ENCODE data around the gene TIGD3.

GRCh38 chr11:65330544-65330943, 24.0 kb upstream of the TIGD3 start:
- no peak for TF ChIP-seq POLR2A (IDR thresholded peaks at IDR 0.05; ENCODE audit: extremely low read depth, insufficient read length)
- TF ChIP-seq, protein P1, sequence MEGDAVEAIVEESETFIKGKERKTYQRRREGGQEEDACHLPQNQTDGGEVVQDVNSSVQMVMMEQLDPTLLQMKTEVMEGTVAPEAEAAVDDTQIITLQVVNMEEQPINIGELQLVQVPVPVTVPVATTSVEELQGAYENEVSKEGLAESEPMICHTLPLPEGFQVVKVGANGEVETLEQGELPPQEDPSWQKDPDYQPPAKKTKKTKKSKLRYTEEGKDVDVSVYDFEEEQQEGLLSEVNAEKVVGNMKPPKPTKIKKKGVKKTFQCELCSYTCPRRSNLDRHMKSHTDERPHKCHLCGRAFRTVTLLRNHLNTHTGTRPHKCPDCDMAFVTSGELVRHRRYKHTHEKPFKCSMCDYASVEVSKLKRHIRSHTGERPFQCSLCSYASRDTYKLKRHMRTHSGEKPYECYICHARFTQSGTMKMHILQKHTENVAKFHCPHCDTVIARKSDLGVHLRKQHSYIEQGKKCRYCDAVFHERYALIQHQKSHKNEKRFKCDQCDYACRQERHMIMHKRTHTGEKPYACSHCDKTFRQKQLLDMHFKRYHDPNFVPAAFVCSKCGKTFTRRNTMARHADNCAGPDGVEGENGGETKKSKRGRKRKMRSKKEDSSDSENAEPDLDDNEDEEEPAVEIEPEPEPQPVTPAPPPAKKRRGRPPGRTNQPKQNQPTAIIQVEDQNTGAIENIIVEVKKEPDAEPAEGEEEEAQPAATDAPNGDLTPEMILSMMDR (IDR thresholded peaks at IDR 0.05; ENCODE audit: low read depth, low read length): no peak
